ENCODE results near the gene DLGAP4.

Gene DLGAP4

DNA sequence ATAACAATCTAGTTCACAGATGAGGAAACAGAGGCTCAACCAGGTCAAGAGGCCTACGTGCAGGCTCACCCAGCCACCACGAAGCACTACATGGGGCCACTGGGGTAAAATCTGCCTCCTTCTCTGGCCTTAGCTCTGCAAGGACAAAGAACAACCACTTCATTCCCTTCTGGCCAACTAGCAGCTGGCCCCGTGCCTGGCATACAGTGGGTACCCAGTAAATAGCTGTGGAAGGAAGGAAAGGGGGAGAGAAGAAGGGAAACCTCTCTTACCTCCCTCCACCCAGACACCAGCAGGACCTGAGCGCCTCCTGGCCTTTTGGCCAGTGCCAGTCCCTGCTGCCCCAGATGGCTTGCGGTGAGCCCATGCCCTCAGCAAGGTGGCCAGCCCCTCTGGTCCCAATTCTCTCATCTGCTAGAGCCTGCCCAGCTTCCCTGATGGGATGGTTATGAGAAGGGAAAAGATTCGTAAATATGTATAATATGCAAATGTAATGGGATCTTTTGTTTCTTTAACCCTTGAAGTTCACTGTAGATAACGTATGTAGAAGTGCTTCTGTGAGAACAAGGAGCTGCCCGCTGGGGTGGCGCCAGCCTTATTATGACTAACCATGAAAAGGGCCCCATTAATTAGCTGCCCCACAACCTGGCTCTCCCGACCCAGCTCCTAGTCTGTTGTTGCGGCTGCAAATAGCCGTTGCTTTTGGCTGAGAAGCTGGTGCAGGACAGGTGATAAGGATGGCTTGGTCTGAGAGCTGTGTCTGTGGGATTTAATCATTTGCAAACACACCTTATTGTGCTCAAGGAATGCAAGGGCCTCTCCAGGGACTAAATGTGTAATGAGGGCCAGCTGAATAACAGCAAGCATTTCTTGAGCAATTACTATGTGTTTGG lies 62.0 kb downstream of the DLGAP4 start:
- DNase-seq (ENCODE audit: low spot score) = no peak

GRCh38 chr20:36368869-36369268 lies 62.7 kb downstream of the DLGAP4 start:
- no peak for DNase-seq (ENCODE audit: low spot score)
- TF ChIP-seq, protein P1, sequence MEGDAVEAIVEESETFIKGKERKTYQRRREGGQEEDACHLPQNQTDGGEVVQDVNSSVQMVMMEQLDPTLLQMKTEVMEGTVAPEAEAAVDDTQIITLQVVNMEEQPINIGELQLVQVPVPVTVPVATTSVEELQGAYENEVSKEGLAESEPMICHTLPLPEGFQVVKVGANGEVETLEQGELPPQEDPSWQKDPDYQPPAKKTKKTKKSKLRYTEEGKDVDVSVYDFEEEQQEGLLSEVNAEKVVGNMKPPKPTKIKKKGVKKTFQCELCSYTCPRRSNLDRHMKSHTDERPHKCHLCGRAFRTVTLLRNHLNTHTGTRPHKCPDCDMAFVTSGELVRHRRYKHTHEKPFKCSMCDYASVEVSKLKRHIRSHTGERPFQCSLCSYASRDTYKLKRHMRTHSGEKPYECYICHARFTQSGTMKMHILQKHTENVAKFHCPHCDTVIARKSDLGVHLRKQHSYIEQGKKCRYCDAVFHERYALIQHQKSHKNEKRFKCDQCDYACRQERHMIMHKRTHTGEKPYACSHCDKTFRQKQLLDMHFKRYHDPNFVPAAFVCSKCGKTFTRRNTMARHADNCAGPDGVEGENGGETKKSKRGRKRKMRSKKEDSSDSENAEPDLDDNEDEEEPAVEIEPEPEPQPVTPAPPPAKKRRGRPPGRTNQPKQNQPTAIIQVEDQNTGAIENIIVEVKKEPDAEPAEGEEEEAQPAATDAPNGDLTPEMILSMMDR (IDR thresholded peaks at IDR 0.05) = no peak
- Histone ChIP-seq H3K4me3 (no peak overlapping the region), H3K27ac (no peak overlapping the region)

More for the DNA sequence above, 62.0 kb downstream of the DLGAP4 start:
- TF ChIP-seq, protein P1 (IDR thresholded peaks at IDR 0.05) = no peak
- no peak overlapping the region for H3K27ac ChIP-seq
- no peak overlapping the region for H3K4me3 ChIP-seq

GRCh38 chr20:36369739-36370138 lies 63.6 kb downstream of the DLGAP4 start:
- Histone ChIP-seq H3K4me3 (no peak overlapping the region), H3K27ac (no peak overlapping the region)
- DNase-seq (ENCODE audit: low spot score) = no peak
- TF ChIP-seq, protein P1 (IDR thresholded peaks at IDR 0.05) = no peak

DNA sequence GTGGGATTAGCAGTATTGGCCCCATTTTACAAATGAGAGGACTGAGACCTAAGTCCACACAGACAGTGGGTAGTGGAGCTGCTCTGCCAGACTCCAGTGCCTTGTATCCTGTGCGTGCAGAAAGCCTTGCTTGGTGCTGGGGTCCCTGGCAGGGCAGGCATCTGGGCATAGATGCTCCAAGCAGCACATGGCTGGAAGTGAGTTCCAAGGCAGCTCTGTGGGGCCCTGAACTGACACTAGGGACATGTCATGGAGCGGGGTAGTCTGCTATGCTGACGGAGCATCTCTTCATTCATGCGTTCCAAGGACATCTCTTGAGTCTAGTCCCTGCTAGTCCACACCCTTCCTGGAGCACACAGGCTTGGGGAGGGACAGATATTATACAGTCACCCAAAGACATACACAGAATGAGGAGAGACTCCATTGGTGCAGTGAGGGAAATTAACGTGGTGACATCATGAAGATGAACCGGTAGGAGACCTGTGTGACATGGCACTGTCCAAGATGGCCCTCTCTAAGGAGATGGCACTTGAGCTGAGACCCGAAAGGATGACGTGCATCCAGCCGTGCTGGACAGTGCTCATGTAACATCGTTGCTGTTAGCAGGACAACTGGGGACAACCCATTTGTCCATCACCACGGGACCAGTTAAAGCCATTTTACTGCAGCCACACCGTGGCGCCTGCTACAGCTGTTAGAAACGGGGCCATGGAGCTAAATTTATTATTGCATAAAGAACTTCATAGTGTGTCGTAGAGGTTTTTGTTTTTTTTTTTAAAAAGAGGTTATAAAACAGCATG lies 65.1 kb downstream of the DLGAP4 start:
- TF ChIP-seq, protein P1 (IDR thresholded peaks at IDR 0.05) = no peak
- Histone ChIP-seq H3K4me3 (no peak overlapping the region), H3K27ac (no peak overlapping the region)
- no peak for DNase-seq (ENCODE audit: low spot score)

DNA sequence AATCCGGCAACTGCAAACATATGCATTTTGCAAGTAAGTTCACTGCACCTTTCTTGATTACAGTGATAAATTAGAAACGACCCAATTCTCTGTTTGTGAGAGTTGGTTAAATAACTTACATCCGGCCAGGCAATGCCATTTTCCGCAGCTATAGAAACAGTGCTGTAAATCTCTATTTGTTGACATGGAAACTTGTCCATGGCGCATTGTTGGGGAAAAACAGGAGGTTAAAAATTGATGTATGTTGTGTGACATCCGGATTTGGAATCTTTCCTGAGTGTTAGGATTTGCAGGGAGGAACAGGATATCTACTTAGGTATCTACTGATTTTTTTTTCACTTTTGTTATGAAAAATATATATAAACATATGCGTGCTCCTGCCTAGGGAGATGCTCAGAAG lies 66.5 kb downstream of the DLGAP4 start:
- no peak for DNase-seq (ENCODE audit: low spot score)

GRCh38 chr20:36373089-36373488 lies 67.0 kb downstream of the DLGAP4 start:
- H3K27ac ChIP-seq = no peak overlapping the region
- no peak for DNase-seq (ENCODE audit: low spot score)
- TF ChIP-seq, protein P1 (IDR thresholded peaks at IDR 0.05) = no peak

More for the DNA sequence above, 66.5 kb downstream of the DLGAP4 start:
- no peak overlapping the region for H3K27ac ChIP-seq
- no peak overlapping the region for H3K4me3 ChIP-seq
- TF ChIP-seq, protein P1 (IDR thresholded peaks at IDR 0.05) = no peak

More at GRCh38 chr20:36373089-36373488, 67.0 kb downstream of the DLGAP4 start:
- no peak overlapping the region for H3K4me3 ChIP-seq
